ENCODE results near the gene FAF1.

- TF ChIP-seq EP300 (IDR thresholded peaks at IDR 0.05; ENCODE audit: low read depth) (peak; percentile 79), POLR2A (IDR thresholded peaks at IDR 0.05) (no peak)
- TF ChIP-seq, protein P1, sequence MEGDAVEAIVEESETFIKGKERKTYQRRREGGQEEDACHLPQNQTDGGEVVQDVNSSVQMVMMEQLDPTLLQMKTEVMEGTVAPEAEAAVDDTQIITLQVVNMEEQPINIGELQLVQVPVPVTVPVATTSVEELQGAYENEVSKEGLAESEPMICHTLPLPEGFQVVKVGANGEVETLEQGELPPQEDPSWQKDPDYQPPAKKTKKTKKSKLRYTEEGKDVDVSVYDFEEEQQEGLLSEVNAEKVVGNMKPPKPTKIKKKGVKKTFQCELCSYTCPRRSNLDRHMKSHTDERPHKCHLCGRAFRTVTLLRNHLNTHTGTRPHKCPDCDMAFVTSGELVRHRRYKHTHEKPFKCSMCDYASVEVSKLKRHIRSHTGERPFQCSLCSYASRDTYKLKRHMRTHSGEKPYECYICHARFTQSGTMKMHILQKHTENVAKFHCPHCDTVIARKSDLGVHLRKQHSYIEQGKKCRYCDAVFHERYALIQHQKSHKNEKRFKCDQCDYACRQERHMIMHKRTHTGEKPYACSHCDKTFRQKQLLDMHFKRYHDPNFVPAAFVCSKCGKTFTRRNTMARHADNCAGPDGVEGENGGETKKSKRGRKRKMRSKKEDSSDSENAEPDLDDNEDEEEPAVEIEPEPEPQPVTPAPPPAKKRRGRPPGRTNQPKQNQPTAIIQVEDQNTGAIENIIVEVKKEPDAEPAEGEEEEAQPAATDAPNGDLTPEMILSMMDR (IDR thresholded peaks at IDR 0.05) = no peak
Measured at GRCh38 chr1:50787266-50787665, 172.8 kb downstream of the FAF1 start.

Measured in transverse colon (tissue), 3 donors.